Measurements from ENCODE around the gene TMEM161B. TPM values are rescaled to one million over a fixed set of nuclear protein-coding genes. Genes with fewer than 3 reads are reported as not detected.

Gene TMEM161B
- total and polyA plus RNA-seq, 2 of the 13 experiments (the other 11 are each of a cell fraction or from before 2014, with no cell fraction given): 15.0 to 22.1 TPM

- TF ChIP-seq ATF3 (CRISPR knock-in tag; IDR thresholded peaks at IDR 0.05): no peak
Observed at GRCh38 chr5:88288528-88289197, 20.0 kb upstream of the TMEM161B start (continued).

GRCh38 chr5:88287846-88288527 lies 19.3 kb upstream of the TMEM161B start:
- ChIA-PET CTCF (ENCODE audit: low intra/inter-chr PET ratio, low total read pairs) (no interaction called here), POLR2A (no interaction called here)
- Histone ChIP-seq H3K9ac (ENCODE audit: insufficient read depth, low read depth, low read length) (no peak overlapping the region), H3K27me3 (ENCODE audit: control insufficient read depth in 1 of 2, insufficient read depth in 2 of 2, low read length in 2 of 2) (no peaks in the 10 kb centered on the region), H2AFZ (ENCODE audit: low read length) (no peak overlapping the region), H3K4me2 (ENCODE audit: low read depth, low read length) (no peak overlapping the region), H3K79me2 (ENCODE audit: insufficient read depth, low read length) (no peaks in the 10 kb centered on the region), H3K27ac (ENCODE audit: extremely low read length, insufficient read depth, low read length) (no peak overlapping the region), H4K20me1 (ENCODE audit: insufficient read depth, low read length) (no peaks in the 10 kb centered on the region), H3K36me3 (replicated peaks in 1 of 2; ENCODE audit: control insufficient read depth in 1 of 2, insufficient read depth in 2 of 2, low read length in 2 of 2) (no peaks in the 10 kb centered on the region; a peak in 1 of 5 replicates), H3K9me3 (ENCODE audit: low read length) (no peaks in the 10 kb centered on the region), H3K4me3 (replicated peaks in 1 of 3; ENCODE audit: insufficient read depth in 1 of 3, low read depth in 2 of 3, low read length in 3 of 3) (no peak overlapping the region), H3K4me1 (ENCODE audit: insufficient read depth, low read length) (no peaks in the 10 kb centered on the region)
- intact Hi-C loops (cut with micrococcal nuclease; ENCODE audit: unreplicated experiment) (no loop called here), in situ Hi-C loops (cut with HindIII; ENCODE audit: extremely low pct_ligation_motif_present, low pct_unique_long_range_greater_than_20kb) (no loop called here)
- WGBS (ENCODE audit: low lambda C conversion rate): 96% methylated on average over 4 of the region's 4 CpGs
- no peak for DNase-seq (ENCODE audit: low spot score)
- ATAC-seq: no peak
- BruUV-seq (replicated peaks): no TSS peak
- no peak for FAIRE-seq
- TF ChIP-seq ZNF777 (CRISPR knock-in tag; IDR thresholded peaks at IDR 0.05) (no peak), TMF1 (CRISPR knock-in tag; IDR thresholded peaks at IDR 0.05; ENCODE audit: low read depth) (no peak), FOXP1 (IDR thresholded peaks at IDR 0.05) (no peak), FOXP1 (CRISPR knock-in tag; IDR thresholded peaks at IDR 0.05) (no peak), GPN1 (CRISPR knock-in tag; IDR thresholded peaks at IDR 0.05; ENCODE audit: borderline replicate concordance) (no peak), ZNF260 (CRISPR knock-in tag; IDR thresholded peaks at IDR 0.05; ENCODE audit: borderline replicate concordance, low read depth) (no peak), KLF11 (CRISPR knock-in tag; IDR thresholded peaks at IDR 0.05) (no peak), ZNF850 (CRISPR knock-in tag; conservative IDR thresholded peaks at IDR 0.05) (no peak), ARID2 (CRISPR knock-in tag; IDR thresholded peaks at IDR 0.05; ENCODE audit: borderline replicate concordance) (no peak), MAFF (IDR thresholded peaks at IDR 0.05; ENCODE audit: low read depth, low read length) (no peak), HMG20A (CRISPR knock-in tag; IDR thresholded peaks at IDR 0.05; ENCODE audit: borderline replicate concordance) (no peak), RBM39 (IDR thresholded peaks at IDR 0.05; ENCODE audit: low read depth, low read length, poor library complexity, severe bottlenecking) (no peak), ZBTB20 (CRISPR knock-in tag; IDR thresholded peaks at IDR 0.05; ENCODE audit: borderline replicate concordance, low read depth) (no peak), ZNF577 (CRISPR knock-in tag; IDR thresholded peaks at IDR 0.05; ENCODE audit: borderline replicate concordance, low read depth) (no peak), KMT2B (CRISPR knock-in tag; IDR thresholded peaks at IDR 0.05) (no peak)

All from HepG2 (cell line).